ENCODE measurements around the gene C2CD2L.

DNA sequence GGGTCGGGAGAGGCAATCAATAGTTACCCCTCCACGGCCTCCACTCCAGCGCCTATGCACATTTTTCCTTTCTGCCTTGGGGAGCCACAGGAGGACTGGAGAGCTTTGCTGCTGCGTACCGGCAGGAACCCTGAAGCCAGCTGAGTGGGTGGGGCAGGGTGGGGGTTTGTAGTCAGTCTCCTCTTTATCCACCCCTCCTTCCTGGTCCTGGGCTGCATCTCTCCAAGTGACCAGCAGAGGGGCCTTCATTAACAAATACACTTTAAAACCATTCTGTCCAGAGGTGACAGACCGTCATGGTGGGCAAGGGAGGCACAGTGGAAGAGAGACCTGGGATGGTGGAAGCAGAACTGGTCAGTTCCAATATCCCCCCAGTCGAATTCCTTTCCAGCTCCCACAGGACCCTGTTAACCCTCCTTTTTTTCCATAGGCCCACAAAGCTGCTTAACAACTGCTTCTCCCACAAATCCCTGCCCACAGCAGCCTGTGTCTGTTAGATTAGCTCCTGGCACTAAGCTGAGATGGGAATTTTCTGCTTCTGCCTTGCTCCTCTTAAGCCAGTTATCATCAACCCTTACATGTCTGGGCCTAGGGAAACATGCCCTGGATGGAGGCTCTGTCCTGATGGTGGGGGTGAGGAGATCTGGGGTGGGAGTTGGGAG is 37.8 kb downstream of the C2CD2L start:
- TF ChIP-seq, protein P1, sequence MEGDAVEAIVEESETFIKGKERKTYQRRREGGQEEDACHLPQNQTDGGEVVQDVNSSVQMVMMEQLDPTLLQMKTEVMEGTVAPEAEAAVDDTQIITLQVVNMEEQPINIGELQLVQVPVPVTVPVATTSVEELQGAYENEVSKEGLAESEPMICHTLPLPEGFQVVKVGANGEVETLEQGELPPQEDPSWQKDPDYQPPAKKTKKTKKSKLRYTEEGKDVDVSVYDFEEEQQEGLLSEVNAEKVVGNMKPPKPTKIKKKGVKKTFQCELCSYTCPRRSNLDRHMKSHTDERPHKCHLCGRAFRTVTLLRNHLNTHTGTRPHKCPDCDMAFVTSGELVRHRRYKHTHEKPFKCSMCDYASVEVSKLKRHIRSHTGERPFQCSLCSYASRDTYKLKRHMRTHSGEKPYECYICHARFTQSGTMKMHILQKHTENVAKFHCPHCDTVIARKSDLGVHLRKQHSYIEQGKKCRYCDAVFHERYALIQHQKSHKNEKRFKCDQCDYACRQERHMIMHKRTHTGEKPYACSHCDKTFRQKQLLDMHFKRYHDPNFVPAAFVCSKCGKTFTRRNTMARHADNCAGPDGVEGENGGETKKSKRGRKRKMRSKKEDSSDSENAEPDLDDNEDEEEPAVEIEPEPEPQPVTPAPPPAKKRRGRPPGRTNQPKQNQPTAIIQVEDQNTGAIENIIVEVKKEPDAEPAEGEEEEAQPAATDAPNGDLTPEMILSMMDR (IDR thresholded peaks at IDR 0.05; ENCODE audit: insufficient read depth, low read length): peak; percentile 41
- TF ChIP-seq POLR2AphosphoS5 (IDR thresholded peaks at IDR 0.05; ENCODE audit: low read depth): no peak
- TF ChIP-seq GABPA (IDR thresholded peaks at IDR 0.05; ENCODE audit: low read depth): no peak

All from HL-60 (cell line).